ENCODE results near the gene BMP2K. TPM values are rescaled to one million over a fixed set of nuclear protein-coding genes. Genes with fewer than 3 reads are reported as not detected.

Gene BMP2K
- total and polyA plus RNA-seq, 4 donors: 4.4 to 138 (median 19.3) TPM

- Histone ChIP-seq H3K4me3 (ENCODE audit: low read depth in 1 of 3, low read length in 3 of 3) (no peak overlapping the region), H3K9me3 (ENCODE audit: control insufficient read depth in 4 of 4, low read length in 3 of 4) (no peaks in the 10 kb centered on the region), H3K4me1 (ENCODE audit: control insufficient read depth in 4 of 4, insufficient read depth in 4 of 4, low read length in 3 of 4) (no peaks in the 10 kb centered on the region), H3K27me3 (ENCODE audit: control insufficient read depth in 4 of 4, insufficient read depth in 4 of 4, low read length in 3 of 4) (no peaks in the 10 kb centered on the region), H3K36me3 (ENCODE audit: control insufficient read depth in 4 of 4, insufficient read depth in 3 of 4, low read depth in 1 of 4, low read length in 3 of 4) (peaks cover 0 to 21% (median 15%) of the 10 kb centered on the region in 4 donors), H3K9ac (ENCODE audit: low read depth in 1 of 2, low read length in 2 of 2) (no peak overlapping the region), H3K27ac (ENCODE audit: low read depth in 1 of 2, low read length in 2 of 2) (no peak overlapping the region)
- TF ChIP-seq TAF1 (conservative IDR thresholded peaks at IDR 0.05) (no peak), RAD21 (IDR thresholded peaks at IDR 0.05) (no peak), FOXA1 (IDR thresholded peaks at IDR 0.05) (no peak), ZBTB33 (IDR thresholded peaks at IDR 0.05) (no peak), HNF4A (conservative IDR thresholded peaks at IDR 0.05) (no peak), NR2F2 (IDR thresholded peaks at IDR 0.05) (no peak), EGR1 (IDR thresholded peaks at IDR 0.05; ENCODE audit: low read depth in 2 of 2) (no peak), FOXA2 (IDR thresholded peaks at IDR 0.05) (no peak), HNF4G (IDR thresholded peaks at IDR 0.05) (no peak)
- TF ChIP-seq, protein P1, sequence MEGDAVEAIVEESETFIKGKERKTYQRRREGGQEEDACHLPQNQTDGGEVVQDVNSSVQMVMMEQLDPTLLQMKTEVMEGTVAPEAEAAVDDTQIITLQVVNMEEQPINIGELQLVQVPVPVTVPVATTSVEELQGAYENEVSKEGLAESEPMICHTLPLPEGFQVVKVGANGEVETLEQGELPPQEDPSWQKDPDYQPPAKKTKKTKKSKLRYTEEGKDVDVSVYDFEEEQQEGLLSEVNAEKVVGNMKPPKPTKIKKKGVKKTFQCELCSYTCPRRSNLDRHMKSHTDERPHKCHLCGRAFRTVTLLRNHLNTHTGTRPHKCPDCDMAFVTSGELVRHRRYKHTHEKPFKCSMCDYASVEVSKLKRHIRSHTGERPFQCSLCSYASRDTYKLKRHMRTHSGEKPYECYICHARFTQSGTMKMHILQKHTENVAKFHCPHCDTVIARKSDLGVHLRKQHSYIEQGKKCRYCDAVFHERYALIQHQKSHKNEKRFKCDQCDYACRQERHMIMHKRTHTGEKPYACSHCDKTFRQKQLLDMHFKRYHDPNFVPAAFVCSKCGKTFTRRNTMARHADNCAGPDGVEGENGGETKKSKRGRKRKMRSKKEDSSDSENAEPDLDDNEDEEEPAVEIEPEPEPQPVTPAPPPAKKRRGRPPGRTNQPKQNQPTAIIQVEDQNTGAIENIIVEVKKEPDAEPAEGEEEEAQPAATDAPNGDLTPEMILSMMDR (IDR thresholded peaks at IDR 0.05; ENCODE audit: low read depth, low read length, missing input control): no peak
- TF ChIP-seq, protein P2, sequence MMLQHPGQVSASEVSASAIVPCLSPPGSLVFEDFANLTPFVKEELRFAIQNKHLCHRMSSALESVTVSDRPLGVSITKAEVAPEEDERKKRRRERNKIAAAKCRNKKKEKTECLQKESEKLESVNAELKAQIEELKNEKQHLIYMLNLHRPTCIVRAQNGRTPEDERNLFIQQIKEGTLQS (IDR thresholded peaks at IDR 0.05): no peak
- DNase-seq (ENCODE audit: low spot score): no peak
These were observed 113.8 kb downstream of the BMP2K start for GRCh38 chr4:78889955-78890354.

- H3K4me1 ChIP-seq (ENCODE audit: control insufficient read depth in 4 of 4, insufficient read depth in 4 of 4, low read length in 3 of 4): no peaks in the 10 kb centered on the region
These were observed 123.2 kb downstream of the BMP2K start for GRCh38 chr4:78899302-78899701.

More at GRCh38 chr4:78899302-78899701, 123.2 kb downstream of the BMP2K start:
- DNase-seq (ENCODE audit: low spot score): no peak
- Histone ChIP-seq H3K9me3 (ENCODE audit: control insufficient read depth in 4 of 4, low read length in 3 of 4) (no peaks in the 10 kb centered on the region), H3K36me3 (ENCODE audit: control insufficient read depth in 4 of 4, insufficient read depth in 3 of 4, low read depth in 1 of 4, low read length in 3 of 4) (peaks cover 0 to 4% (median 2%) of the 10 kb centered on the region in 4 donors), H3K9ac (ENCODE audit: low read depth in 1 of 2, low read length in 2 of 2) (no peak overlapping the region), H3K27me3 (ENCODE audit: control insufficient read depth in 4 of 4, insufficient read depth in 4 of 4, low read length in 3 of 4) (no peaks in the 10 kb centered on the region), H3K27ac (ENCODE audit: low read depth in 1 of 2, low read length in 2 of 2) (no peak overlapping the region), H3K4me3 (ENCODE audit: low read depth in 1 of 3, low read length in 3 of 3) (no peak overlapping the region)
- TF ChIP-seq, protein P1 (IDR thresholded peaks at IDR 0.05; ENCODE audit: low read depth, low read length, missing input control): no peak
- TF ChIP-seq RAD21 (IDR thresholded peaks at IDR 0.05): no peak
- TF ChIP-seq, protein P3, sequence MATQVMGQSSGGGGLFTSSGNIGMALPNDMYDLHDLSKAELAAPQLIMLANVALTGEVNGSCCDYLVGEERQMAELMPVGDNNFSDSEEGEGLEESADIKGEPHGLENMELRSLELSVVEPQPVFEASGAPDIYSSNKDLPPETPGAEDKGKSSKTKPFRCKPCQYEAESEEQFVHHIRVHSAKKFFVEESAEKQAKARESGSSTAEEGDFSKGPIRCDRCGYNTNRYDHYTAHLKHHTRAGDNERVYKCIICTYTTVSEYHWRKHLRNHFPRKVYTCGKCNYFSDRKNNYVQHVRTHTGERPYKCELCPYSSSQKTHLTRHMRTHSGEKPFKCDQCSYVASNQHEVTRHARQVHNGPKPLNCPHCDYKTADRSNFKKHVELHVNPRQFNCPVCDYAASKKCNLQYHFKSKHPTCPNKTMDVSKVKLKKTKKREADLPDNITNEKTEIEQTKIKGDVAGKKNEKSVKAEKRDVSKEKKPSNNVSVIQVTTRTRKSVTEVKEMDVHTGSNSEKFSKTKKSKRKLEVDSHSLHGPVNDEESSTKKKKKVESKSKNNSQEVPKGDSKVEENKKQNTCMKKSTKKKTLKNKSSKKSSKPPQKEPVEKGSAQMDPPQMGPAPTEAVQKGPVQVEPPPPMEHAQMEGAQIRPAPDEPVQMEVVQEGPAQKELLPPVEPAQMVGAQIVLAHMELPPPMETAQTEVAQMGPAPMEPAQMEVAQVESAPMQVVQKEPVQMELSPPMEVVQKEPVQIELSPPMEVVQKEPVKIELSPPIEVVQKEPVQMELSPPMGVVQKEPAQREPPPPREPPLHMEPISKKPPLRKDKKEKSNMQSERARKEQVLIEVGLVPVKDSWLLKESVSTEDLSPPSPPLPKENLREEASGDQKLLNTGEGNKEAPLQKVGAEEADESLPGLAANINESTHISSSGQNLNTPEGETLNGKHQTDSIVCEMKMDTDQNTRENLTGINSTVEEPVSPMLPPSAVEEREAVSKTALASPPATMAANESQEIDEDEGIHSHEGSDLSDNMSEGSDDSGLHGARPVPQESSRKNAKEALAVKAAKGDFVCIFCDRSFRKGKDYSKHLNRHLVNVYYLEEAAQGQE (IDR thresholded peaks at IDR 0.05): no peak
- TF ChIP-seq JUND (IDR thresholded peaks at IDR 0.05): no peak
- no peak for TF ChIP-seq HNF4A (conservative IDR thresholded peaks at IDR 0.05)
- TF ChIP-seq, protein P2 (IDR thresholded peaks at IDR 0.05): no peak
- TF ChIP-seq YY1 (IDR thresholded peaks at IDR 0.05): no peak
- TF ChIP-seq RXRA (IDR thresholded peaks at IDR 0.05): no peak
- no peak for TF ChIP-seq SP1 (IDR thresholded peaks at IDR 0.05)
